ENCODE results near the gene WNT2.
A peak's percentile ranks its signal among the peaks of the same experiment; 100 is the strongest.
"Not testable (repeated sequence)": the region's sequence is repeated elsewhere in the genome, so short reads cannot be mapped to it uniquely, and the experiment has no call there.

WNT2 gene

GRCh38 chr7:117302396-117302795 lies 20.5 kb downstream of the WNT2 start:
- DNase-seq, result no peak

GRCh38 chr7:117300506-117300905 lies 22.4 kb downstream of the WNT2 start:
- DNase-seq, result not testable (repeated sequence)

GRCh38 chr7:117297606-117298005 lies 25.3 kb downstream of the WNT2 start:
- DNase-seq, result no peak

- no peak for DNase-seq
Observed at GRCh38 chr7:117296066-117296465, 26.8 kb downstream of the WNT2 start.

- no peak for DNase-seq
Observed at GRCh38 chr7:117285826-117286225, 37.0 kb downstream of the WNT2 start.

- DNase-seq, result no peak
Observed at GRCh38 chr7:117284692-117285091, 38.2 kb downstream of the WNT2 start.

GRCh38 chr7:117283779-117284178 lies 39.1 kb downstream of the WNT2 start:
- no peak for DNase-seq

GRCh38 chr7:117283371-117283770 lies 39.5 kb downstream of the WNT2 start:
- no peak for DNase-seq

- DNase-seq, result no peak
Observed at GRCh38 chr7:117282239-117282812, 40.5 kb downstream of the WNT2 start.

GRCh38 chr7:117281562-117281961 lies 41.3 kb downstream of the WNT2 start:
- no peak for DNase-seq

- no peak for DNase-seq
Observed at GRCh38 chr7:117279931-117280557, 42.8 kb downstream of the WNT2 start.

GRCh38 chr7:117279203-117279602 lies 43.7 kb downstream of the WNT2 start:
- DNase-seq, result no peak

GRCh38 chr7:117278040-117278439 lies 44.8 kb downstream of the WNT2 start:
- DNase-seq, result no peak

GRCh38 chr7:117277576-117277975 lies 45.3 kb downstream of the WNT2 start:
- DNase-seq, result no peak

- DNase-seq, result no peak
Observed at GRCh38 chr7:117274951-117275350, 47.9 kb downstream of the WNT2 start.

GRCh38 chr7:117273814-117274225 lies 49.0 kb downstream of the WNT2 start:
- DNase-seq, result no peak

- no peak for DNase-seq
Observed at GRCh38 chr7:117273325-117273724, 49.5 kb downstream of the WNT2 start.

GRCh38 chr7:117272017-117272759 lies 50.7 kb downstream of the WNT2 start:
- no peak for DNase-seq

GRCh38 chr7:117271566-117271965 lies 51.3 kb downstream of the WNT2 start:
- no peak for DNase-seq

GRCh38 chr7:117270371-117270770 lies 52.5 kb downstream of the WNT2 start:
- DNase-seq, result no peak

- no peak for DNase-seq
Observed at GRCh38 chr7:117269886-117270285, 53.0 kb downstream of the WNT2 start.

GRCh38 chr7:117269417-117269816 lies 53.4 kb downstream of the WNT2 start:
- DNase-seq, result peak in 1 of 5 experiments; percentile 1

- no peak for DNase-seq
Observed at GRCh38 chr7:117264716-117265115, 58.1 kb downstream of the WNT2 start.

GRCh38 chr7:117262546-117262945 lies 60.3 kb downstream of the WNT2 start:
- DNase-seq, result no peak

Measured in T-helper 2 cell (primary cell).